ENCODE measurements around the gene STK24.

Gene STK24

GRCh38 chr13:98492335-98493041, 84.4 kb downstream of the STK24 start:
- TF ChIP-seq CTCF (IDR thresholded peaks at IDR 0.05) = no peak

DNA sequence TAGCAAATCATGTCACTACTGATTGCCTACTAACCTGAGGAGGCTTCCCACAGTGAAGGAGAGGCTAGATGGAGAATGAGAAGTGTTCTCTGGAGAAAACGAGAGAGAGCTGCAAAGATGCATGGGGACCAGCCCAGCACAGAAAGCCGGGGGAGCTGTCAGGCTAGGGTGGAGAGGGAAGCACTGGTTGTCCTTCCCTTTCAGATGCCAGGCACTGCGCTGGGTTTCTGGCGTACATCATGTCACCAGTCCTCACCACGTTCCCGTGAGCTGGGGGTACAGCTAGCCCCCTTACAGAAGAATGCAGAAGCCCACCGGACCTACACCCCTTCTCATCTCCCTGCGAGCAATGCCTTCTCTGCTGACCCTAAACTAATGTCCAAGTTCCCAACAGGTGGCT, 86.0 kb downstream of the STK24 start:
- TF ChIP-seq CTCF (IDR thresholded peaks at IDR 0.05) = no peak

- TF ChIP-seq CTCF (IDR thresholded peaks at IDR 0.05) = no peak
Observed at GRCh38 chr13:98490195-98490836, 86.6 kb downstream of the STK24 start.

DNA sequence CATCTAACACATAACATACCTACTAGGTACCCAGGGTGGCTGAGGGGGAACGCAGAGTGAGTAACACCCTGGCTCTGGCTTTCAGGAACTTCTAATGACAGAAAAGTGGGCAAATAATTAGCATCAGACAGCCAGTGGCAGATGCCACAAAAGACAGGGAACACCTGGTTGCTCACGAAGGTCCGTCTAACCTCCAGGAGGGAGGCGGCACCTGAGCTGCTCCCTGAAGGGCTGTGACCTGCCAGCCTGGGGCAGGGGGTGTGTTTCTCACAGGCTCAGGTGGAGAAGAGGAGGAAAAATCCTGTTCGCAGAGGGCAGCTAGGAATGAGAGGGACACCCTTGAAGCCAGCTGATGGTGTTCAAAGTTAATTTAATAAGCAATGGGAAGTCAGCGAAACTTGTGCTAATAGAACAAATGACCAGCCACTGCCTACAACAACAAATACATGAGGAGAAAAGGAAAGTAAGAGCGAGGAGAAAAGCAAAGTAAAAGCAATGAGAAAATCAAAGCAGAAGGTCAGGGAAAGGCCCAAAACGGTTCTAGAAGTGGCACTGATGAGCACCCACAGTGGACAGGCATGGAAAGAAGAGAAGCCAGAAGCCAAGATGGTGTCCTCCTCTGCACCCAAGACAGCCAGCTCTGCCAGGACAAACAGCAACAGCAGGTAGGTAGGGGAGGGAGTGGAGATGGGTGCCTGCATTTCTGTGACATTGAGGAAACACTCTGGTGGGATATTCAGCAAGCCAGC, 87.3 kb downstream of the STK24 start:
- no peak for TF ChIP-seq CTCF (IDR thresholded peaks at IDR 0.05)

DNA sequence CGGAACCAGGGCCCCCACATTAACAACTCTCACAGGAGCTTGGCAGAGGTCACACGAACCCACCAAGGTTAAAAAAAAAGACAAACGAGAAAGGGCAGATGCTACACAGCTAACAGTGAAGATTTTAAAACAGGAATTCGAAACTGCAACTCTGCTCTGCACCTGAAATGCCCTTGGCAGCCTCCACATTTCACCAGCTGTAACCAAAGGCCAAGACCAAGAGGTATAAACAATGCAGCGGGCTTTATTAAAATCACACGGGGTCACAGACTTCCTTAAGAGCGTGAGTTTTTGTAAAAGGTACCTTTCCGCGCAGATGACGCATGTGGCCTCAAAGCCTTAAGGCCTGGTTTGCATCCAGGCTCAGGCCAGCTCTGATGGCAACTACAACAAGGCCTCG, 88.2 kb downstream of the STK24 start:
- no peak for TF ChIP-seq CTCF (IDR thresholded peaks at IDR 0.05)

GRCh38 chr13:98487522-98487921, 89.4 kb downstream of the STK24 start:
- TF ChIP-seq CTCF (IDR thresholded peaks at IDR 0.05) = no peak

DNA sequence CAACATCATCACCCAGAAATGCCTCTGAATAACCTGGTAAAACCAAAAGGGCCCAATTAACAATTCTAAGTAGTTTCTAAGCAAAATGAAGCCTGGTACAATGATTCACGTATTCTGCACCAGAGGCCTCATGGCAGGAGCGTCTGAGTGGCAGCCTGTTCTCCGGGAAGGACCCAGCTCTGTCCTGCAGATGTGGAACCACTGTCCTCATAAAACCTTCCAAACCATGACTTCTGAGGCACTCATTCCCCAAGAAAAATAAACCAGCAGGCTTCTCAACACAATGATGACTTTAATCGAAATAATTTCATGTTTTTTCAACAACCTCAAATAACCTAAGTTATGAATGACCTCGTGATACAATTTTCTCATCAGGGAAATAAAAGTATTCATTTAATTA, 89.9 kb downstream of the STK24 start:
- no peak for TF ChIP-seq CTCF (IDR thresholded peaks at IDR 0.05)
